DMS114 treated with DMSO at 0.1 percent for 48 hours (cell line): Measurements from ENCODE around the gene CACNA2D3.

Source experiments
- DNase-seq: peaks from one replicate; lab custom pipeline; 2025; ENCODE audit not compliant: unreplicated experiment; lab: John Stamatoyannopoulos, UW

Gene CACNA2D3

GRCh38 chr3:54126551-54126950 lies 4.2 kb downstream of the CACNA2D3 start:
- no peak for DNase-seq

GRCh38 chr3:54127499-54128056 lies 5.2 kb downstream of the CACNA2D3 start:
- DNase-seq: no peak

- no peak for DNase-seq
Measured at GRCh38 chr3:54131026-54131605, 8.8 kb downstream of the CACNA2D3 start.

- no peak for DNase-seq
Measured at GRCh38 chr3:54131890-54132289, 9.5 kb downstream of the CACNA2D3 start.

- no peak for DNase-seq
Measured at GRCh38 chr3:54132685-54133084, 10.3 kb downstream of the CACNA2D3 start.

- DNase-seq: no peak
Measured at GRCh38 chr3:54133196-54133595, 10.8 kb downstream of the CACNA2D3 start.

GRCh38 chr3:54134155-54134554 lies 11.8 kb downstream of the CACNA2D3 start:
- no peak for DNase-seq

GRCh38 chr3:54134713-54135112 lies 12.4 kb downstream of the CACNA2D3 start:
- DNase-seq: no peak

GRCh38 chr3:54137311-54137710 lies 15.0 kb downstream of the CACNA2D3 start:
- DNase-seq: no peak

GRCh38 chr3:54138937-54139547 lies 16.7 kb downstream of the CACNA2D3 start:
- DNase-seq: no peak

- no peak for DNase-seq
Measured at GRCh38 chr3:54139630-54140029, 17.3 kb downstream of the CACNA2D3 start.

- no peak for DNase-seq
Measured at GRCh38 chr3:54144284-54144683, 21.9 kb downstream of the CACNA2D3 start.

- DNase-seq: peak; percentile 31
Measured at GRCh38 chr3:54146506-54147239, 24.3 kb downstream of the CACNA2D3 start.

- no peak for DNase-seq
Measured at GRCh38 chr3:54150864-54151467, 28.6 kb downstream of the CACNA2D3 start.

- DNase-seq: no peak
Measured at GRCh38 chr3:54153477-54153876, 31.1 kb downstream of the CACNA2D3 start.

GRCh38 chr3:54157860-54158259 lies 35.5 kb downstream of the CACNA2D3 start:
- no peak for DNase-seq

GRCh38 chr3:54159917-54160316 lies 37.6 kb downstream of the CACNA2D3 start:
- no peak for DNase-seq

GRCh38 chr3:54163441-54163840 lies 41.1 kb downstream of the CACNA2D3 start:
- no peak for DNase-seq

GRCh38 chr3:54164192-54164975 lies 42.0 kb downstream of the CACNA2D3 start:
- no peak for DNase-seq

GRCh38 chr3:54165865-54166264 lies 43.5 kb downstream of the CACNA2D3 start:
- no peak for DNase-seq

- DNase-seq: no peak
Measured at GRCh38 chr3:54167999-54168398, 45.6 kb downstream of the CACNA2D3 start.
